ENCODE results near the gene CNPY2. TPM values are rescaled to one million over a fixed set of nuclear protein-coding genes. Genes with fewer than 3 reads are reported as not detected.

The CNPY2 gene
- total and polyA plus RNA-seq, 2 of the 13 experiments (the other 11 are each of a cell fraction or from before 2014, with no cell fraction given), result 285 to 356 TPM

- peak; percentile 85 for TF ChIP-seq GMEB2 (CRISPR knock-in tag; IDR thresholded peaks at IDR 0.05; ENCODE audit: low read depth)
- 0 out of 2 replicates have a peak, but pooled peaks have one; percentile 27 for TF ChIP-seq MAZ (IDR thresholded peaks at IDR 0.05; ENCODE audit: borderline replicate concordance, low read depth, low read length)
- peak; percentile 60; the same call in 1 of the 2 replicates for TF ChIP-seq MAZ (CRISPR knock-in tag; IDR thresholded peaks at IDR 0.05; ENCODE audit: low read depth)
- TF ChIP-seq ZNF543 (CRISPR knock-in tag; IDR thresholded peaks at IDR 0.05), result 0 out of 2 replicates have a peak, but pooled peaks have one; percentile 46
- TF ChIP-seq ZNF800 (CRISPR knock-in tag; IDR thresholded peaks at IDR 0.05), result no peak
- TF ChIP-seq ONECUT2 (CRISPR knock-in tag; IDR thresholded peaks at IDR 0.05), result no peak
- peak; percentile 45; the same call in 1 of the 2 replicates for TF ChIP-seq MYC (CRISPR knock-in tag; IDR thresholded peaks at IDR 0.05; ENCODE audit: borderline replicate concordance)
- TF ChIP-seq SAP130 (CRISPR knock-in tag; IDR thresholded peaks at IDR 0.05; ENCODE audit: low read depth), result peak; percentile 78
- 0 out of 2 replicates have a peak, but pooled peaks have one; percentile 18 for TF ChIP-seq RELA (CRISPR knock-in tag; IDR thresholded peaks at IDR 0.05)
- 0 out of 2 replicates have a peak, but pooled peaks have one; percentile 17 for TF ChIP-seq ETV6 (CRISPR knock-in tag; conservative IDR thresholded peaks at IDR 0.05)
- TF ChIP-seq RAD21 (CRISPR knock-in tag; IDR thresholded peaks at IDR 0.05), result peak; percentile 67; the same call in 1 of the 2 replicates
- TF ChIP-seq BRD4 (CRISPR knock-in tag; IDR thresholded peaks at IDR 0.05), result no peak
- TF ChIP-seq ZNF770 (CRISPR knock-in tag; IDR thresholded peaks at IDR 0.05), result 0 out of 2 replicates have a peak, but pooled peaks have one; percentile 26
- no peak for TF ChIP-seq ZUFSP (CRISPR knock-in tag; IDR thresholded peaks at IDR 0.05; ENCODE audit: borderline replicate concordance)
- TF ChIP-seq ZNF329 (CRISPR knock-in tag; IDR thresholded peaks at IDR 0.05; ENCODE audit: low read depth), result no peak
- TF ChIP-seq ZNF644 (CRISPR knock-in tag; IDR thresholded peaks at IDR 0.05; ENCODE audit: low read depth), result no peak
- 0 out of 2 replicates have a peak, but pooled peaks have one; percentile 44 for TF ChIP-seq FOXO4 (CRISPR knock-in tag; conservative IDR thresholded peaks at IDR 0.05)
- 0 out of 2 replicates have a peak, but pooled peaks have one; percentile 23 for TF ChIP-seq GATA4 (IDR thresholded peaks at IDR 0.05; ENCODE audit: borderline replicate concordance, low read depth)
- no peak for TF ChIP-seq KLF11 (CRISPR knock-in tag; IDR thresholded peaks at IDR 0.05)
These were observed 18.1 kb upstream of the CNPY2 start, which contains the start of gene PAN2 (continued) for GRCh38 chr12:56333679-56334489.

All from HepG2 (cell line).